Psoas muscle (tissue), 8 donors: ENCODE data around the gene SHISA5. TPM values are rescaled to one million over a fixed set of nuclear protein-coding genes. Genes with fewer than 3 reads are reported as not detected.
"Not testable (repeated sequence)": the region's sequence is repeated elsewhere in the genome, so short reads cannot be mapped to it uniquely, and the experiment has no call there.

ENCODE experiments used
- ATAC-seq, 4 donors: fragments of 200-7000 bp; cut with Tn5 transposase; one replicate each; pipeline ENCODE4 v1.9.1; 2020; ENCODE audit warnings: moderate library complexity in 3 of 4, mild to moderate bottlenecking in 2 of 4
- DNase-seq, 2 donors: peaks; one replicate each; pipeline ENCODE4 v3.0.0-alpha.2; 2020
- H3K27ac ChIP-seq: fragments of 200-600 bp; one replicate; pipeline ENCODE4 v1.8.0; 2022
- H3K27me3 ChIP-seq, 3 donors: fragments of 200-600 bp in 1 of 3; one replicate each; pipeline versions ENCODE4 v1.6.1 to v1.8.0; 2013 to 2022; ENCODE audit warnings: low read length in 2 of 3, mild to moderate bottlenecking in 2 of 3, moderate library complexity in 1 of 3; ENCODE audit not compliant: insufficient read depth in 3 of 3
- H3K36me3 ChIP-seq, 2 donors: fragments of 200-600 bp in 1 of 2; one replicate each; pipeline versions ENCODE4 v1.6.1 to v1.8.0; 2013 to 2022; ENCODE audit warnings: low read depth in 1 of 2, mild to moderate bottlenecking in 1 of 2, moderate library complexity in 1 of 2; ENCODE audit not compliant: insufficient read depth in 1 of 2
- H3K4me1 ChIP-seq: fragments of 200-600 bp; one replicate; pipeline ENCODE4 v1.8.0; 2022
- H3K4me3 ChIP-seq: fragments of 200-600 bp; one replicate; pipeline ENCODE4 v1.8.0; 2022; ENCODE audit warnings: mild to moderate bottlenecking
- H3K9me3 ChIP-seq: fragments of 200-600 bp; one replicate; pipeline ENCODE4 v1.8.0; 2022
- WGBS, 3 donors: extraction: QIAGEN DNeasy Blood & Tissue Kit; methylation state at CpG; one replicate each; pipeline versions ENCODE4 v1.1.6 to v1.1.7; 2013; 5-methylcytosine and 5-hydroxymethylcytosine counted together
- intact Hi-C, 2 donors: fragments of 100-400 bp; cut with DNase I; formaldehyde crosslinking; loops; one replicate each; pipeline versions ENCODE4 v1.11.0 to v1.14.2; 2022
- polyA plus RNA-seq, 3 donors: library from polyadenylated mRNA; stranded (reverse); fragments of 200-250 nt; gene quantifications; one replicate each; pipeline ENCODE4 v1.2.3, GENCODE V29; 2013
- total RNA-seq, 4 donors: library from RNA; stranded (reverse); fragmentation: NEBNext Ultra II Directional in 2 of 4; extraction: Animal tissue kit (Norgen Biotek cat#: 25700) in 2 of 4; gene quantifications; one replicate each; pipeline versions ENCODE4 v1.2.1 to v1.2.4, GENCODE V29; 2021 to 2023
- TF ChIP-seq, protein P1 (sequence below): fragments of 200-600 bp; IDR thresholded peaks from one replicate; pipeline ENCODE4 v1.8.0; 2022; ENCODE audit warnings: antibody characterized with exemption
- donor health status: healthy with polysubstance abuse.
- donor health status: DM: no; HTN: no; CAD: no; lungs with moderate emphysema.
- donor health status: Bipolar disorder and iron deficiency.
- donor health status: healthy.
- donor health status: DM: yes; HTN: yes; CAD: no.
- donor health status: DM: no; HTN: no; CAD: no.
- donor health status: DM: no; HTN: no; CAD: no.
- donor health status: DM: yes; HTN: yes; CAD: no.

The SHISA5 gene
- total and polyA plus RNA-seq, 7 donors = 16.9 to 34.7 (median 24.3) TPM

DNA sequence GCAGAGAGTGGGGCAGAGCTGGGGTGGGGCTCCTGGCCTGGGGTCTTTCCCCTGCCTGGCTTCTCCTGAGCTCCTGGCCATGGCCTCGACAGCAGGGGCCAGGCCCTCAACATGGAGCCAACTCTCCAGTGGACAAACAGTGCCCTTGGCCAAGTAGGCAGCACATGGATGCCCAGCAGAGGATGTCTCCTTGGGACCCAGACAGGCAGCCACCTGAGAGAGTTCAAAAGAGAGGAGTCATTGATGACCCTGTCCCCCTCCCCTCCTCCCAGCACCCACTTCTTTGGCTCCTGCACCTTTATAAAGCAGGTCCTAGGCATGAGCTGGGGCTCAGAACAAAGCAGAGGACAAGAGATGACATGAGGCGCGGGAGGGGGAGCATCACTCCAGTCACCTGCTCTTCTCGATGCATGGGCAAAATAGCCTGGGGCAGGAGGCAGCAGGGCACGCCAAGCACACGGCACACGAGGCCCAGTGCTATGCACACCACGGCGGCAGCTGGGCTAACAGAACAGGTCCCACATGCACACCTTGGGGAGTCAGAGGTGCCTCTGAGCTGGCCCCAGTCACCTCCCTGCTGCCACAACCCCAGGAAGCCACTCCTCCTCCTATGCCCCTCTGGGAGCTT lies 27.4 kb downstream of the SHISA5 start:
- Histone ChIP-seq H3K4me3 (no peak overlapping the region), H3K36me3 (no peaks in the 10 kb centered on the region), H3K27me3 (no peaks in the 10 kb centered on the region), H3K9me3 (no peaks in the 10 kb centered on the region), H3K4me1 (peaks cover 9% of the 10 kb centered on the region), H3K27ac (no peak overlapping the region)
- no peak for DNase-seq
- WGBS, 3 donors = 80 to 83% (median 82%) methylated on average over 9 of the region's 9 CpGs
- intact Hi-C loops = no loop called here
- TF ChIP-seq, protein P1, sequence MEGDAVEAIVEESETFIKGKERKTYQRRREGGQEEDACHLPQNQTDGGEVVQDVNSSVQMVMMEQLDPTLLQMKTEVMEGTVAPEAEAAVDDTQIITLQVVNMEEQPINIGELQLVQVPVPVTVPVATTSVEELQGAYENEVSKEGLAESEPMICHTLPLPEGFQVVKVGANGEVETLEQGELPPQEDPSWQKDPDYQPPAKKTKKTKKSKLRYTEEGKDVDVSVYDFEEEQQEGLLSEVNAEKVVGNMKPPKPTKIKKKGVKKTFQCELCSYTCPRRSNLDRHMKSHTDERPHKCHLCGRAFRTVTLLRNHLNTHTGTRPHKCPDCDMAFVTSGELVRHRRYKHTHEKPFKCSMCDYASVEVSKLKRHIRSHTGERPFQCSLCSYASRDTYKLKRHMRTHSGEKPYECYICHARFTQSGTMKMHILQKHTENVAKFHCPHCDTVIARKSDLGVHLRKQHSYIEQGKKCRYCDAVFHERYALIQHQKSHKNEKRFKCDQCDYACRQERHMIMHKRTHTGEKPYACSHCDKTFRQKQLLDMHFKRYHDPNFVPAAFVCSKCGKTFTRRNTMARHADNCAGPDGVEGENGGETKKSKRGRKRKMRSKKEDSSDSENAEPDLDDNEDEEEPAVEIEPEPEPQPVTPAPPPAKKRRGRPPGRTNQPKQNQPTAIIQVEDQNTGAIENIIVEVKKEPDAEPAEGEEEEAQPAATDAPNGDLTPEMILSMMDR = no peak
- ATAC-seq = no peak

DNA sequence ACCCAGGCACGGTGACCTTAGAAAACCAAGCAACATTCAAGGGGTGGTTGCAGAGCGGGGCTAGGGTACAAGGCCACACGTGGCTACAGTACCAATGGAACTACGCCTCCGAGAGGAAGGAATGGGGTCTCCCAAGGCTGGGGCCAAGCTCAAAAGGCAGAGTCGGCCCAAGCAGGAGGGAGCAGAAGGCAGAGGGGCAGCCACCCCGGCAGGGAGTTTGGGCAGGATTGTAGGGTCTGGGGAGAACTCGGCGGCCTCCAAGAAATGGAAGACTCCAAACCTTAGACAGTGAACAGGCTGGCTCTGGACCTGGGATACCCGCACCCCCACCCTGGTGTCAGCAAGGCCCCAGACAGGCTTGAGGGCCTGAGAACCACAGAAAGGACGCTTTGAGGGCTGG lies 28.8 kb downstream of the SHISA5 start:
- Histone ChIP-seq H3K36me3 (no peaks in the 10 kb centered on the region), H3K4me3 (no peak overlapping the region), H3K4me1 (peaks cover 9% of the 10 kb centered on the region), H3K27me3 (no peaks in the 10 kb centered on the region), H3K9me3 (no peaks in the 10 kb centered on the region), H3K27ac (no peak overlapping the region)
- ATAC-seq (no peak), DNase-seq (no peak)
- intact Hi-C loops = no loop called here
- TF ChIP-seq, protein P1 = no peak
- 79 to 84% (median 84%) methylated on average over 11 of the region's 11 CpGs for WGBS, 3 donors

DNA sequence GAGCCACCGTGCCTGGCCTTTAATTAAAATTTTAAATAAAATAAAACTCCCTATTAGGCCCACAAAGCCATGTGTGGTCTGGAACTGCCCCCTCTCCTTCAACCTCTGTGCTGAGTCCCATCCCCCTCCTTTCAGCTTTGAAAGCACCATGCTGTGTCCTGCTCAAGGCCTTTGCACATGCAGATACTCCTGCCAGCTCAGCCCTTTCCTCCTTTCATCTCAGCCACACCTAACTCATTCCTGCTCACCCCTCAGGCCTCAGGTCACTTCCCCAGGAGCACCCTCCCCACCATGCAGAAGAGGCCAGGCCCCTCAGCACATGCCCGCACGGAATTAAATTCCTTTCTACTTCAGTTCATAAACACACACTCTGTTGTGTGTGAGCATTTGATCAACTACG lies 29.4 kb downstream of the SHISA5 start:
- H3K4me1 ChIP-seq = peaks cover 13% of the 10 kb centered on the region

DNA sequence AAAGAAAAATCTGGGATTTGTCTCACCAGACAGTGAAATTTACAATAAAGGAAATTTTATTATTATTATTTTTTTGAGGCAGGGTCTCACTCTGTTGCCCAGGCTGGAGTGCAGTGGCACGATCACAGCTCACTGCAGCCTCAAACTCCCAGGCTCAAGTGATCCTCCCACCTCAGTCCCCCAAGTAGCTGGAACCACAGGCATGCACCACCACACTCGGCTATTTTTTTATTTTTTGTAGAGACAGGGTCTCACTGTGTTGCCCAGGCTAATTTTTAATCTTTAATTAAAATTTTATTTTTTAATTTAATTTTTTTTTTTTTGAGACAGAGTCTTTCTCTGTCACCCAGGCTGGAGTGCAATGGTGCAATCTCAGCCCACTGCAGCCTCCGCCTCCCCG lies 29.9 kb downstream of the SHISA5 start:
- peaks cover 18% of the 10 kb centered on the region for H3K4me1 ChIP-seq

More for the DNA sequence above, 29.4 kb downstream of the SHISA5 start:
- Histone ChIP-seq H3K4me3 (no peak overlapping the region), H3K27me3 (no peaks in the 10 kb centered on the region), H3K9me3 (no peaks in the 10 kb centered on the region), H3K27ac (no peak overlapping the region), H3K36me3 (peaks cover 0 to under 1% of the 10 kb centered on the region in 2 donors)
- ATAC-seq (no peak), DNase-seq (no peak)
- intact Hi-C loops = no loop called here
- TF ChIP-seq, protein P1 = no peak
- WGBS, 3 donors = 80 to 85% (median 81%) methylated on average over 4 of the region's 4 CpGs

DNA sequence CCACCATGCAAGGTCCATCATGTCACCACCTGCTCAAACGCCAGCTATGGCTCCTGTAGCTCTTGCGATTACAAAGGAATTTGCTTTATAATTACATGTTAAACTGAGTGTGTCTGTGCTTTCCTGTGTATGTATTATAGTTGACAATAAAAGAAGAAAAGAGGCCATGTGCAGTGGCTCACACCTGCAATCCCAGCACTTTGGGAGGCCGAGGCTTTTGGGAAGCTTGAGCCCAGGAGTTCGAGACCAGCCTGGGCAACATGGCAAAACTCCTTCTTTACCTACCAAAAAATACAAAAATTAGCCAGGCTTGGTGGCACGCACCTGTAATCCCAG lies 30.4 kb downstream of the SHISA5 start:
- Histone ChIP-seq H3K27ac (peak overlapping the region; percentile 86), H3K9me3 (no peaks in the 10 kb centered on the region), H3K4me3 (peak overlapping the region; percentile 79), H3K27me3 (no peaks in the 10 kb centered on the region), H3K4me1 (peaks cover 19% of the 10 kb centered on the region), H3K36me3 (peaks cover 0 to 8% of the 10 kb centered on the region in 2 donors)
- WGBS, 3 donors = 70 to 78% (median 75%) methylated on average over 5 of the region's 5 CpGs
- DNase-seq (no peak), ATAC-seq (no peak)
- TF ChIP-seq, protein P1 = no peak
- intact Hi-C loops = no loop called here

More for the DNA sequence above, 29.9 kb downstream of the SHISA5 start:
- 91 to 95% (median 94%) methylated on average over 4 of the region's 4 CpGs for WGBS, 3 donors
- H3K36me3 ChIP-seq, H3K4me3 ChIP-seq, intact Hi-C loops, DNase-seq, H3K9me3 ChIP-seq, H3K27me3 ChIP-seq, ATAC-seq: not testable (repeated sequence)
- H3K27ac ChIP-seq = peak overlapping the region; percentile 86
